Activated CD4-positive, alpha-beta T cell treated with anti-CD3 and anti-CD28 coated beads for 1 hour (primary cell): ENCODE data around the gene GBP2.
"Not testable (repeated sequence)": the region's sequence is repeated elsewhere in the genome, so short reads cannot be mapped to it uniquely, and the experiment has no call there.

Experiments
- DNase-seq: peaks from one replicate; pipeline ENCODE4 v3.0.0-alpha.2; 2020

GBP2 gene, protein sequence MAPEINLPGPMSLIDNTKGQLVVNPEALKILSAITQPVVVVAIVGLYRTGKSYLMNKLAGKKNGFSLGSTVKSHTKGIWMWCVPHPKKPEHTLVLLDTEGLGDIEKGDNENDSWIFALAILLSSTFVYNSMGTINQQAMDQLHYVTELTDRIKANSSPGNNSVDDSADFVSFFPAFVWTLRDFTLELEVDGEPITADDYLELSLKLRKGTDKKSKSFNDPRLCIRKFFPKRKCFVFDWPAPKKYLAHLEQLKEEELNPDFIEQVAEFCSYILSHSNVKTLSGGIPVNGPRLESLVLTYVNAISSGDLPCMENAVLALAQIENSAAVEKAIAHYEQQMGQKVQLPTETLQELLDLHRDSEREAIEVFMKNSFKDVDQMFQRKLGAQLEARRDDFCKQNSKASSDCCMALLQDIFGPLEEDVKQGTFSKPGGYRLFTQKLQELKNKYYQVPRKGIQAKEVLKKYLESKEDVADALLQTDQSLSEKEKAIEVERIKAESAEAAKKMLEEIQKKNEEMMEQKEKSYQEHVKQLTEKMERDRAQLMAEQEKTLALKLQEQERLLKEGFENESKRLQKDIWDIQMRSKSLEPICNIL

DNA sequence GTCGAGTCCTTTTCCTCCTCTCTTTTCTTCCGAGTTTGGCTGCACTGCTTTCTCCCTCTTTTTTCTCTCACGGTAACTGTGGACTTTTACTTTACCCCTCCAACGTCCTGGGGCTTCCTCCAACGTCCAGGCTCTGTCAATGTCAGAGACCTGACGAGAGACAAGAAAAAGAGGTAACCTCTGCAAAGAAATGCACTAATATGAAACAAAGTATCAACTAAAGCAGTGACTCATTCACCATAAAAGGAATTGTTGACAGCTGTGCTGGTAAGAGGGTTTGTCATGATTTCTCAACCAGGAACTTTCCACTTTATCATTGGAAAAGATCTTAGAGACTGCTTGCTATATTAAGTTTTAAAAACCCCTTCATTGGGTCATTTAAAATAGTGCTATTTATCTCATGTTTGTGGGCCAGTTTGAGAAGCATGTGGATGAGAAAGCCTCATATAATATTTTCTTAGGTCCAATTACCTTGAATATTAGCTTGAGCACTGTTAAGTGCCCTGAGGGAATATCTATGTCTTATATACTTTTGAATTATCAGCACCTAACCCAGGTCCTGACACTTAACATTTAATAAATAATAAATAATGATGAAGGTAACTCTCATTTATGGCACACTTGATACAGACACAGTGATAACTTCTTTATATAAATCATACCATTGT is at the start of gene GBP2:
Gene GBP2 (minus strand): TSS at position 202 of the 668 bp plus-strand sequence. CDS start 4,148 bp downstream, outside the sequence.
- DNase-seq: no peak

DNA sequence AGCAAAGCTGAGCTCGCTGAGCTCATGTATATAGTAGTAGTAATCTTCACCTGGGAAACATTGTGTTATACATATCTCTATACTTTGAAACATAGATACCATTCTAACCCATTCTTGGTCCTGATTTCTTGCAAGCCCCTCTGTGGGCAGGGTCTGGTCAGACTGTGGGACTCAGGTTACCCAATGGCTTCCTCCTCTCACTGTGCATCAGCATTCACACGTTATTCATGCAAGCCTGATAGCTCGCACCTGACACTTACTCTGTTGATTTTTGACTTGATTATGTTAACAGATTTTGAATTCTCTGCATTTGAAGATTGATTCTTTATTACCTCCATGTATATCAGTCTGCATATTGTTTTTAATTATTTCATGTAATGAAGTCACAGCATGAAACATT is 48.6 kb upstream of the GBP2 start:
- DNase-seq: no peak

DNA sequence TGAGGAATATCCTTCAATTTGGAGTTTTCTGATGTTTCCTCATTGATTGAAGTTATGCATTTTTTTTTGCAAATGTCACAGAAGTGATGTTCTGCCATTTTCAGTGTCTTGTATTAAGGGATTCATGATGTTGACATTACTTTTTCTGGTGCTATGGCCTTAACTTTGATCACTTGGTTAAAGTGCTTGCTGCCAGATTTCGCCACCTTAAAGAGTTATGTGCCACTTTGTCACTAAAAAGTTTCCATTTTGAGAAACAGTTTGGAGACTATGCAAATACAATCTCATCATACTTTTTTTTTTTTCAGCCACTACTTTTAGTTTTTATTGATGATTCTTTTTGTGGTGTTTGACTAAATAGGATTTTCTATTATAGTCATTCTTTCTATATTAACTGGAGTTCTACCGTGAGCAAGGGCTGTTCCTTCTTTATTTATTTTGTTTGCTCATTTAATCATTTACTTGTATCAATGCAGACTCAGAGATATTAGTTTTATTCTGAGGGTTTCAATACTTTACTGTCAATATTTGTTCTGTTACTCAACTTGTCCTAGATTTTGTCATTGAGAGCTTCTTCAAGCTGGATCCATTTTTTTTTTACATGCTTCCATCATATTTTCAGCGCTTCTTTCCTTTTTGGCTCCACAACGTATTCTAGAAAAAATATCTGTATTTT is 46.7 kb upstream of the GBP2 start:
- DNase-seq: no peak

DNA sequence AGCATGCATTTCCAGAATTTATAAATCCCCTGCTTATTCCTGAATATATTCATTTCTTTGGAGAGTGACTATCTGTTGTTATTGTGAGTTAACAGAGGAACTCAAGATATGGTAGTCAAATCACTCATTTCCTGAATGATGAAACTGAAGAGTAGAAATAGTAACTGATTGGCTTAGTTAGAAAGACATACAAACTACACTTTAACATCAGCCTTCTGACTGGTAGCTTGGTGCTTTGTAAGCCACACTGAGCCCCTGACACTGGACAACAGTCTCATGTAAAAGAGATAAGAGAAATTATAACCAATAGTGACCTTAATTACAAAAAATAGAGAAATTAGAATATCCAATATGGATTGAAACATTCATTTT is 45.1 kb upstream of the GBP2 start:
- no peak for DNase-seq

DNA sequence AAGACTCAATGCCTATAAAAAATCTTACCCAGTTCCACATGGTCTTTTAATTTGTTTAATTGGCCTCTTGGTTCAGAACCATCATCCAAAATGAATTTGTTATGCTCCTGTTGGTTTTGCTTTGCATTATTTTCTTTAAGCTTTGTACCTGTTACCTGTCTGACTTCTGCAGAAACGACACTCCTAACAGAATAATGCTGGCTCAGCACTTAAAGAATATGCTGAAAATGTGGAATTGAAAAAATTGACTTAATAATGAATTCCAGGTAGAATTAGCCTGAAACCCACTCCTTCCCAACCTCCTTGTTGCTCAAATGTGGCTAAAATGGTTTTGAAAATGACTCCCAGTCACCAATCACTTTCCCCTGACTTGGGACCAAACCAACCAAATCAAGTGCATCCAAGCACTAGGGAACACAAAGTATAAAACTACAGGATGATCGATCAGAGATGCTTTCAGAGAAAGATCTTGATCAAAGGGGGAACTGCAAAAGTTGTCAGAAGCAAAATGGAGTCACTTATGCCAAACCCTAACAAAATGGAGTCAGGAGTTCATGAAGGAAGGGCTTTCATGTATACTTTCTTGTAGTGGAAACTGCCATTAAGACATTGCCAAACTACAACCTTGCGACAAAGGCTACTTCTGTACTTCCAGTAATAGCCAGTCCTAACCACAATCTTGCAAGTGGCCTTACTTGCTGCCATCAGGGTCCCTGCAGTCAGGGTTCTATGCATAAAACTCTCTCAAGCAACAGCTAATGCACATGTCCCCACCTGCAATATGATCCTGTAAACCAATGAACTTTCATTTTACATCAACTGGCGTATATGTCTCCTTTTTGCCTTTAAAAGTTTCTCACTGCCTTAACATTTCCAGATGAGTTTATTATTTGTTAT is 44.5 kb upstream of the GBP2 start:
- DNase-seq: no peak

DNA sequence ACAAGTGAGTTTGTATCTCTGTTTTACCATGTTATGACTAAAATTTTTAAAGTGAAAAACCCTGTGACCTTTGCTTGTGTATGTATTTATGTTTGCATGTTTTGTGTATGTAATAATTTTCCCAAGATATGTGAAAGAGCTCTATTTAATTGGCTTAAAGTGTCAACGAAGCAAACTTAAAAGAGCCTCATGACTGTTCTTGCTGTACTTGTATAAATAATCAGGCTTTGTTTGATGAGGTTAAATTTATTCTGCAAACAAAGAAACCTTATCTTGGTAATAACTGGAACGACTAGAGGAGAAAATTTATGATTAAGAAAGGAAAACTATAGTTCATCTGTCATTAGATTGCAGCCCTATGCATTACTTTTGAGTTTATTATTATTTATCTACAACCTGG is 43.3 kb upstream of the GBP2 start:
- no peak for DNase-seq

DNA sequence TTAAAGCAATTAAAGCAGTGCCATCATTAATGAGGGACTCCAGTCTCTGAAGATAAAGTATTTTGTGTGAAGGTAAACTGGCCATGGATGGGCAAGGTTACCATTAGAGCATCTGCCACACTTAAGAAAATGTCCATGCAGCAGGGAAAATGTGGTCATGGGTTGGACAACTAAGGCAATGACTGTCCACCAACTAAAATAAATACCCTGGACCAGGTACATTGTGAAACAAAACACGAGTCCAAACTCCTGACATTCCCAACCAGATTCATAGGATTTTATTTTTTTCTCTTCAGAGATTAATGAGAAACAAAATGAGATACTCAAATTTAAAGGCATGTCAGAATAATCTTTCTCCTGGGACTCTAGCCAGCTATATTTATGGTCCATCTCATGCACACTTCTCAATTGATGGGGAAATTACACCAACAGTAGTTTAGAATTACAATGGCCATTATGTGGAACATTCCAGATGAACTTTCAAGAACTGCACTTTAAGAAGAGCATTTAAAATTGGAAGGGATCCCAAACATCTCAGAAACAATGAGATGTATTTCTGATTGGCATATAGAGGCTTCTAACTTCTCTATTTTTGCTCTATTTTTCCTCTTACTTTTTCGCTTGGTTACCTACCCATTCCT is 41.8 kb upstream of the GBP2 start:
- no peak for DNase-seq

DNA sequence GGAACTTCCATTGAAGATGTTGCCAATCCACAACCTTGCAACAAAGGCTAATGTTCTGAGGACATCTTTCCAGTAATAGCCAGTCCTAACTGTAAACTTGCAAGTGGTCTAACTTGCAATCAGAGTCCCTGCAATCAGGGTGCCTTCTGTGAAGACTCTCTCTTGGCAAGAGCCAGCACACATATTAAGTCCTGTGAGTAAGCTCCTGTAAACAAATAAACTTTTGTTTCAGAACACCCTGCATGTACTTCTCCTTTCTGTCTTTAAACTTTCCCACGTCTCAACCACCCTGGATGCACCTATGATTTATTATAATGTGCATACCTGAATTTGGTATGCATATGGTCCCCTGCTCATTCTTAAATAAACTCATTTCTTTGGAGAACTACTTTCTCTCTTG is 40.8 kb upstream of the GBP2 start:
- DNase-seq: no peak

DNA sequence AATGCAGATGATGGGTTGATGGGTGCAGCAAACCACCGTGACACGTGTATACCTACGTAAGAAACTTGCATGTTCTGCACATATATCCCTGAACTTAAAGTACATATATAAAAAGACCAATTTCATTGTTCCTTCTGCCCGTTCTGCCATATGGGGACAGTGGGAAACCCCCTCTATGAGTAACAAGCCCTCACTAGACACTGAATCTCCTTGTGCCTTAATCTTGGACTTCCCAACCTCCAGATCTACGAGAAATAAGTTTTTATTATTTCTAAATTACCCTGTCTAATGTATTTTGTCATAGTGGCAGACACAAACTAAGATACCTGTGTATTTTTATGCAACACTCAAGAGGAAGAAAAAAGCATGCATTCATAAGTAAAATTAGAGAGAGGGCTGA is 39.9 kb upstream of the GBP2 start:
- DNase-seq: no peak

DNA sequence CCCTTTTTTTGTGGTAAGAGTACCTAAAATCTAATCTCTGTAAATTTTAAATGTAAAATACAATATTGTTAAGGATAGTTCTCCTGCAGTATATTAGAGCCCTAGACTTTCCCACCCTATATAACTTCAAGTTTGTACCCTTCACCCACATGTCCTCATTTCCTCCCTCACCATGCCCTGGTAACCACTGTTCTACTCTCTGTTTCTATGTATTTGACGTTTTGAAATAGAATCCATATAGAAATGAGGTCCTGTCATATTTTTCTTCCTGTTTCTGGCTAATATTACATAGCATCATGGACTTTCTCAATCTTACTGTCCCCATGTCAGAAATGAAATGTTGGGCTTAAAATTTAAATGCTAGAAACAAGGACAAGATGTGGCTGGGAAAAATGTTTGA is 25.1 kb upstream of the GBP2 start:
- DNase-seq: no peak

DNA sequence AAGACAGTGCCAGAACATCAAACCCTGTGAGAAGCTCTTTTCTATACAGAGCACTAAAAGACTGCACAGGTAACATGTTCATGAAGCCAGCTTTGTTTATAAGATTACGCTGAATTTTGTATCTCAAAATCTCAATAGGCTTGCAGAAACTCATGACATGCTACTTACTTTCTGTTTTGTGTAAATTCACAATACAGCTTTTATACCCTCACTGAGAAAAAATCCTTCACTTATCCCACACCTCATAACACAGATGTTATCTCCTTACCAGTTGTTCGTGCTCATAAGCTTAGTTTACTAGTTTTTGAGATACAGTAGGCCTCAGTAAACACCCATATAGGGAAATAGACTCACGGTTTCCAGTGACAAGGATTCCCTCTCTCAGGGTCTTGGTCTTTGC is 24.1 kb upstream of the GBP2 start:
- no peak for DNase-seq

DNA sequence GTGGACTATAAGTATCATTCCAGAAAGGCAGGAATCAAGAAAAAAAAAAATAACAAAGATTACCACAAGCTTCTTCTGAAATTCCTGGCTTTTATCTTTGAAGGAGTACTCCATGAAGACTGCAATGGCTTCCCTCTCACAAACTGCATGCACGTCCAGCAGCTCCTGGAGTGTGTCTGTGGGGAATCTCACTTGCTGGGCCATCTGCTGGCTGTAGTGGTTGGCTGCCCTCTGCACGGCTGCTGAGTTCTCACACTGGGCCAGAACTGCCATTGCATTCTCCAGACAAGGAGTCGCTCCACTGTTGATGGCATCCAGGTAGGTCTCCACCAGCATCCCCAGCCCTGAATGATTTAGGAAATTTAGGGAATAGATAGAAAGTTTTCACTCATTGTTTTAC is 23.3 kb upstream of the GBP2 start:
- DNase-seq: no peak

DNA sequence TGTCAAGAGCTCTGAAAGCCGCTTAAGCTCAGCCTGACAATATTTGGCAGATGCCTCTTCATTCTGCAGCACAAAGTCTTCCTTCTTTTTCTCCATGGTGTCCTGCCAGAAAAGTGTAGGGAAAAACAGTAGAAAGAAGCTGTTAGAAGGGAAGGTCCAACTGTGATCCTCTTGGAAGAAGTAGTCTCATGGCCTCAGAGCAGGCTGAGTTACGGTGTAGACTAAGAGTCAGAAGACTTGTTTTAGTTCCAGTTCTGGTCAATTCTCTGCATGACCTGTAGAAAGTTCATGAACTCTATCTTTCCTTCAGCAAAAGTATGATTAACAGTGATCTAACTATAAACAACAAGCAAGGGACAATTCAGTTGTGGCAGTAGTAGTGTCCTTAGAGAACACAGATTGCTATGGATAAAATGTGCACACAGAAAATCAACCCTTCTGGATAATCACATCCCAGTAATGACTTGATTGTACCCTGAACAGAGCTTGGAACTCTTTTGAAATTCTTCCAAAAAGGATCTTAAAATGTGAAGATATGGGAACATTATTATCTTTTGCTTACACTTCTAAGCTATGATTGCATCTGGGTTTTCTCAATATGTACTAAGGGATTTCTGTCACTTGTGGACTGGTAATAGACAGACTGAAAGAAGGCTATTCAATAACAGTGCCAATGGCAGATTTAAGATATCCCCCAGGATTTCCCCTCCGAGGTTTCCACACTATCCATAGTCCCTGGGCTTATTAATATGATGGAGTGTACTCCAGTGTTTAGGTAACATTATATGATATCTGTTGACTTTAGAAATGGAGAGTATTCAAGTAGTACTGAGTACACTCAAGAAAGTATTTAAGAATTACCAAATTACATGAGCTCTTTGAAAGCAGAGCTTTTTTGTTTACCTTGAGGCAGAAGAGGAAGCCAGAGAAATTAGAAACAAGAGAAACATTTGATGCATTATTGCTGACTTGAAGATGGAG is 22.1 kb upstream of the GBP2 start:
- no peak for DNase-seq

DNA sequence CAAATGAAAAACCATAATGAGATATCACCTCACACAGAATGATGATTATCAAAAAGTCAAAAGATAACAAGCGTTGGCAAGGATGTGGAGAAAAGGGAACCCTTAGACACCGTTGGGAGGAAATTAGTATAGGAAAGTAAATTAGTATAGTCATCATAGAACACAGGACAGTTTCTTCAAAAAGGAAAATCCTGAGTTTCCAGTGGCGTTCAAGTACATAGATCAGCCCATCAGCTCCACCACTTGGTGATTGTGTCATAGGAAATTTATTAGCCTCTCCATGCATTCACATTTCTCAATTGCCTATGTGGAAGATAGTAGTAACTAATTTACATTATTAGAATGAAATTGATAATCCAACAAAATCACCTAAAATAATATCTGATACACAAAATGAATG is 20.8 kb upstream of the GBP2 start:
- no peak for DNase-seq

DNA sequence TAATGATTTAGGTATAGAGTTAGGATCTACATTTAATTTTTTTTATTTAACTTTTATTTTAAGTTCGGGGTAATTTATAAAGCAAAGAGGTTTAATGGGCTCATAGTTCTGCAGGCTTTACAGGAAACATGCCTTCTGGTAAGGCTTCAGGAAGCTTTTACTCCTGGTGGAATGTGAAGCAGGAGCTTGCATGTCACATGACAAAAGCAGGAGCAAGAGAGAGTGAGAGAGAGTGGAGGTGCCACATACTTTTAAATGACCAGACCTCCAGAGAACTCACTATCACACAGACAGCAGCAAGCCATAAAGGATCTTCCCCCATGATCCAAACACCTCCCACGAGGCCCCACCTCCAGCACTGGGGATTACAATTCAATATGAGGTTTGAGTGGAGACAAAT is 17.6 kb upstream of the GBP2 start:
- no peak for DNase-seq

DNA sequence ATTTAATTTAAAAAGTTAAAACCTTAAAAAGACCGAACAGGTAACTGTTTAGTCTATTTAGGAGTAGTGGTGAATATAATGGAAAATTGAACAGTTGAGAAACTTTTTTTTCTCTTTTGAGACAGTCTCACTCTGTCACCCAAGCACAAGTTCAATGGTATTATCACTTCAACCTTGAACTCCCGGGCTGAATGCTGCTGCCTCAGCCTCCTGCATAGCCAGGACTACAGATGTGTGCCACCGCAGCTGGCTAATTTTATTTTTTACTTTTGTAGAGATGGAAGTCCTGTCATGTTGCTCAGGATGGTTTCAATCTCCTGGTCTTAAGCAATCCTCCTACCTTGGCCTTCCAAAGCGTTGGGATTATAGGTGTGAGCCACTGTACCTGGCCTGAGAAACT is 16.2 kb upstream of the GBP2 start:
- no peak for DNase-seq

DNA sequence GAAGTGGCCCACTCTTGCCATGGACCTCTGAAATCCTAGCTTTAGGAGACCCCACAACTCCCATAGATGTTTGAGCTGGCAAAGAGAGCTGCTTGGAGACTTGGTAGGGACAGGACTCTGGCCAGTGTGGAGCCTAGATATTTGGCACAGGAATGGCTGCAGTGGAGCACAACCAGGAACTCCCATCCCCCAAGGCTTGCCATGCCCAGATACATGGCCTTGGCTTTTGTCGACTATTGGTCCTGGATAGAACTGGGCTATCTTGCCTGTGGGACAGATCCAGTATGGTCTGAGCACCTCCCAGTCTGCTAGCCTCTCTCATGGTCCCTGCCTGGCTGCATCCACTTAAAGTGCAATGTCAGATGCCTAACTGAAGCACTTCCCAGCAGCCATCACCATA is 7.8 kb upstream of the GBP2 start:
- DNase-seq: no peak

DNA sequence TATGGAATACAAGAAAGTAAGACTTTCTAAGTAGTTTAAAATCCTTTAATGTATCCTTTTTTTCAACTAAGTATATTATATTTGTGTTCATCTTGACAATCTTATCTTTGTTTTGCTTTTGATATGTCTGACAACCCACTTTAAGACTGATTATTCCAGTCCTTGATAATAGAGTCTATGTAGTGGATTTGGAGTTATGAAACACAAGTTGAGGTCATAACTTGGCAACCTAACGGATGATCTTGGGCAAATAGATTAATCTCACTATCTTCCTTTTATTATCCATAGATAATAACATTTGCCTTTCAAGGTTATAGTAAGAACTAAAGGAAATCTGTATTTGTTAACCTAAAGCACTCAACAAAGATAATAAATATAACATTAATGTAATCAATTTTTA is 4.8 kb upstream of the GBP2 start:
- DNase-seq: no peak

DNA sequence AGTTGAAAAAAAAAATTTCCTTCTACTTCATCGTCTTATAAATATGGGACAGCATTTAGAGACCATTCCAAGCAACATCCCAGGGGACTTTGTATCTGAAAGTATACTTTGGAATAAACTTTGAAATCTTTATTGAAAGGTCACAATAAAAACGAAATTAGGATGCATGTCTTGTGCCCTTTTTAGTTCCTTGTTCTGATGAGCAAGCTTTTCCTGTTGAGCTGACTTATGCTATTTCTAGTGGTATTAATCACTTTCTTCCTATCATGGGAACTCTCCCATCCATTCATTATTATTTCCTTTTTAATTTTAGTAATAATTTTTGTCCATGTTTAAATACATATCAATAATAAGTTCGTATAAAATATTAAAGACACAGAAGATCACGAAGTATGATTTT is 4.0 kb upstream of the GBP2 start:
- no peak for DNase-seq

DNA sequence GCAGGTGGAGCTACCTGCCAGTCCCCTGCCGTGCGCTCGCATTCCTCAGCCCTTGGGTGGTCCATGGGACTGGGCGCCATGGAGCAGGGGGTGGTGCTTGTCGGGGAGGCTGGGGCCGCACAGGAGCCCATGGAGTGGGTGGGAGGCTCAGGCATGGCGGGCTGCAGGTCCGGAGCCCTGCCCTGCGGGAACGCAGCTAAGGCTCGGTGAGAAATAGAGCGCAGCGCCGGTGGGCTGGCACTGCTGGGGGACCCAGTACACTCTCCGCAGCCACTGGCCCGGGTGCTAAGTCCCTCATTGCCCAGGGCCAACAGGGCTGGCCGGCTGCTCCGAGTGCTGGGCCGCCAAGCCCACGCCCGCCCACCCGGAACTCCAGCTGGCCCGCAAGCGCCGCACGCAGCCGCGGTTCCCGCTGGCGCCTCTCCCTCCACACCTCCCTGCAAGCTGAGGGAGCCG is 2.1 kb upstream of the GBP2 start:
- not testable (repeated sequence) for DNase-seq
